ENCODE data around the gene PANK4. TPM values are rescaled to one million over a fixed set of nuclear protein-coding genes. Genes with fewer than 3 reads are reported as not detected.
"Not testable (repeated sequence)": the region's sequence is repeated elsewhere in the genome, so short reads cannot be mapped to it uniquely, and the experiment has no call there.

PANK4 gene
- polyA plus RNA-seq, 1 experiment: 10.9 TPM

- Histone ChIP-seq H3K9me3 (ENCODE audit: control insufficient read depth, insufficient read depth, low read length) (no peaks in the 10 kb centered on the region; the same call in 1 of the 2 replicates), H3K27me3 (ENCODE audit: control insufficient read depth, insufficient read depth, low read length) (peaks cover 4% of the 10 kb centered on the region), H3K4me3 (ENCODE audit: low read depth, low read length) (peak within 1 kb of the TSS; percentile 57), H3K27ac (ENCODE audit: low read depth, low read length) (peak within 1 kb of the TSS; percentile 31)
- ChIA-PET POLR2A (interaction anchor here (1.2 kb wide), 1 partner anchor 30 kb away, joined by 6 read pairs; the partner anchor contains the start of gene PRXL2B), CTCF (interaction anchor here (0.6 to 1.4 kb wide), 4 partner anchors 9 to 869 kb away, joined by 3 to 6 read pairs (median 4); no protein-coding TSS in a partner anchor)
- no peak for DNase-seq (ENCODE audit: low read depth, low spot score)
- 0 out of 2 replicates have a peak, but pooled peaks have one; percentile 14 for TF ChIP-seq CTCF (IDR thresholded peaks at IDR 0.05; ENCODE audit: low read depth, low read length)
Observed at GRCh38 chr1:2556277-2556677, 29.9 kb upstream of the PANK4 start, which contains the start of gene TNFRSF14. TSS of gene TNFRSF14 (plus strand) at chr1:2556371. CDS start at chr1:2556665, 294 bp downstream.

DNA sequence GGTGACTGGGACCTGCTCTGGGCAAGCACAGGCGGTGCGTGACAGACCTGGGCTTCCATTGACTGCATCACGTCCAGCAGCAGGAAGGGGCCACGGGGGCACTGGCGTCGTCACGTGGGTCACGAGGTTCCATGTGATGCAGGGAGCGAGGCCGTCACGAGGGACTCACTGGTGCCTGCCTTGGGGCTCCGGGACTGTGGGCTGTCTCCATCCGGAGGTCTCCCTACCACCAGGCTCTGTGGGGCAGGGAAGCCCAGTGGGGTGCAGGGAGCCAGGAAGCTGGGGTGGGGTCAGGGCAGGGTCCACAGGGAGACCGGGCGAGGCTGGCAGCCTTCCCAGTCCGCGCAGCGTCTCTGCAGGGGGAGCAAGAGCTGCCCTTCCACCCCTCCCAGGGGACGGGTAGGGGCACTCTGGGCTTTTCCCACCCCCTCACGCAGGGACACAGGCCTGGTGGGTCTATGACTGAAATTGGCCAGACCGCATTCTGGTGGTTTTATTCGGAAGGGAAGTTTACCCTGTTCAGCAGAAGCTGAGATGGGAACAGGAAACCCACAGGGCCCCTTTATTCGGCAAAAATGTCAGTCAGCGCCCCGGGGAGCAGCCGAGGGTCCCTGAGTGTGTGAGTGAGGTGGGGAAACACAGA, 29.4 kb upstream of the PANK4 start:
- CTCF ChIA-PET: interaction anchor here (0.6 to 1.4 kb wide), 4 partner anchors 9 to 869 kb away, joined by 3 to 6 read pairs (median 4); no protein-coding TSS in a partner anchor
- H3K4me3 ChIP-seq (ENCODE audit: low read depth, low read length): peak overlapping the region; percentile 57
- peaks cover 4% of the 10 kb centered on the region for H3K27me3 ChIP-seq (ENCODE audit: control insufficient read depth, insufficient read depth, low read length)
- no peaks in the 10 kb centered on the region; the same call in 1 of the 2 replicates for H3K9me3 ChIP-seq (ENCODE audit: control insufficient read depth, insufficient read depth, low read length)
- no peak for TF ChIP-seq CTCF (IDR thresholded peaks at IDR 0.05; ENCODE audit: low read depth, low read length)
- POLR2A ChIA-PET: interaction anchor here (1.2 kb wide), 1 partner anchor 30 kb away, joined by 6 read pairs; the partner anchor contains the start of gene PRXL2B
- DNase-seq (ENCODE audit: low read depth, low spot score): no peak
- H3K27ac ChIP-seq (ENCODE audit: low read depth, low read length): peak overlapping the region; percentile 31

- H3K9me3 ChIP-seq (ENCODE audit: control insufficient read depth, insufficient read depth, low read length): no peaks in the 10 kb centered on the region; the same call in 1 of the 2 replicates
- TF ChIP-seq CTCF (IDR thresholded peaks at IDR 0.05; ENCODE audit: low read depth, low read length): peak; percentile 33
- no peak for DNase-seq (ENCODE audit: low read depth, low spot score)
- no peak overlapping the region for H3K4me3 ChIP-seq (ENCODE audit: low read depth, low read length)
- CTCF ChIA-PET: interaction anchor here (1.4 kb wide), 1 partner anchor 31 kb away, joined by 4 read pairs; no protein-coding TSS in a partner anchor
- no peak overlapping the region for H3K27ac ChIP-seq (ENCODE audit: low read depth, low read length)
- POLR2A ChIA-PET: no interaction called here
- H3K27me3 ChIP-seq (ENCODE audit: control insufficient read depth, insufficient read depth, low read length): peaks cover 4% of the 10 kb centered on the region
Observed at GRCh38 chr1:2554621-2555387, 28.4 kb upstream of the PANK4 start.

GRCh38 chr1:2553871-2554620, 27.6 kb upstream of the PANK4 start:
- Histone ChIP-seq H3K27ac (ENCODE audit: low read depth, low read length) (no peak overlapping the region), H3K4me3 (ENCODE audit: low read depth, low read length) (no peak overlapping the region), H3K9me3 (ENCODE audit: control insufficient read depth, insufficient read depth, low read length) (no peaks in the 10 kb centered on the region; the same call in 1 of the 2 replicates), H3K27me3 (ENCODE audit: control insufficient read depth, insufficient read depth, low read length) (peaks cover 4% of the 10 kb centered on the region)
- CTCF ChIA-PET: no interaction called here
- POLR2A ChIA-PET: no interaction called here
- DNase-seq (ENCODE audit: low read depth, low spot score): no peak
- no peak for TF ChIP-seq CTCF (IDR thresholded peaks at IDR 0.05; ENCODE audit: low read depth, low read length)

DNA sequence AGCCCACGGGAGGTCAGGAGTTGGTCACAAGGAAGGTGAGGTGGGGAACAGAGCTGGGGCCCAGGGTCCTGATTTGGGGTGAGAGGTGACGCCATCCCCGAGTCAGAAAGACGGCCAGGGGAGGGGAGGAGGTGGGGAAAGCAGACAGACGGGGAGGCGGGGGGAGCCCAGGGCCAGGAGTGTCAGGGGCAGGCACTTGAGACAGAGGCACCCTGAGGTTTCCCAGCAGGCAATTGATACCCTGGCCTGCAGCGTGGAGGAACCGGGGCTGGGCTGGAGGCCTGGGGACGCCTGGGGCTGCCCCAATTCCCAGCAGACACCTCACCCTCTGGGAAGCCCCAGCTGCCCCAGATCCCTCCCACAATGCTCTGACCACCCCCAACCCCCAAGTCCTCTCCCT, 26.7 kb upstream of the PANK4 start:
- H3K4me3 ChIP-seq (ENCODE audit: low read depth, low read length); POLR2A ChIA-PET; CTCF ChIA-PET: not testable (repeated sequence)

More for the DNA sequence above, 26.7 kb upstream of the PANK4 start:
- not testable (repeated sequence) for DNase-seq (ENCODE audit: low read depth, low spot score); H3K27ac ChIP-seq (ENCODE audit: low read depth, low read length); H3K9me3 ChIP-seq (ENCODE audit: control insufficient read depth, insufficient read depth, low read length); H3K27me3 ChIP-seq (ENCODE audit: control insufficient read depth, insufficient read depth, low read length)
